WI38 (cell line): ENCODE results near the gene JUNB.
A peak's percentile ranks its signal among the peaks of the same experiment; 100 is the strongest.

Experiments used
- H3K4me3 ChIP-seq: 2 replicates; pipeline ENCODE4 v1.5.1; 2011; ENCODE audit warnings: low read depth, mild to moderate bottlenecking, control low read depth, low read length
- TF ChIP-seq, protein P1 (sequence below): IDR thresholded peaks from 2 replicates; pipeline ENCODE4 v1.5.1; 2012; ENCODE audit warnings: low read depth, mild to moderate bottlenecking, control low read depth, low read length

The JUNB gene

DNA sequence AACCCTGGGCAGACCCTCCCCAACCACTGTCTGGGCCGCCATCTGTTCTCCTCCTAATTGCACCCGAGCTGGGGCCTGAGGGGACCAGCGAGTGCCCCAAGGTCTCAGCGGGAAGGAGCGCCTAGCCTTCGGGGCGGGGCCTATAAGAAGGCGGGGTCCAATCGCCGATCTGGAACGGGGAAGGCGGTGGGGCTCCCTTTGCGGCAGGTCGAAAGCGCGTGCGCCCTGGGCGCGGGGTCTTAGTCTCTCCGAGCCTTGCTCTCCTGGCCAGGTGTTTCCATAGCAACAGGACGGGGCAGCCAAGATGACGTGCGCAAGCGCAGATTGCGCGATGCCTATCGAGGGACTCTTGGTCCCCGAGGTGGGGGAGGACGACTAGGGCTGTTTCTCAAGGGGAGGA lies 49.8 kb downstream of the JUNB start:
- TF ChIP-seq, protein P1, sequence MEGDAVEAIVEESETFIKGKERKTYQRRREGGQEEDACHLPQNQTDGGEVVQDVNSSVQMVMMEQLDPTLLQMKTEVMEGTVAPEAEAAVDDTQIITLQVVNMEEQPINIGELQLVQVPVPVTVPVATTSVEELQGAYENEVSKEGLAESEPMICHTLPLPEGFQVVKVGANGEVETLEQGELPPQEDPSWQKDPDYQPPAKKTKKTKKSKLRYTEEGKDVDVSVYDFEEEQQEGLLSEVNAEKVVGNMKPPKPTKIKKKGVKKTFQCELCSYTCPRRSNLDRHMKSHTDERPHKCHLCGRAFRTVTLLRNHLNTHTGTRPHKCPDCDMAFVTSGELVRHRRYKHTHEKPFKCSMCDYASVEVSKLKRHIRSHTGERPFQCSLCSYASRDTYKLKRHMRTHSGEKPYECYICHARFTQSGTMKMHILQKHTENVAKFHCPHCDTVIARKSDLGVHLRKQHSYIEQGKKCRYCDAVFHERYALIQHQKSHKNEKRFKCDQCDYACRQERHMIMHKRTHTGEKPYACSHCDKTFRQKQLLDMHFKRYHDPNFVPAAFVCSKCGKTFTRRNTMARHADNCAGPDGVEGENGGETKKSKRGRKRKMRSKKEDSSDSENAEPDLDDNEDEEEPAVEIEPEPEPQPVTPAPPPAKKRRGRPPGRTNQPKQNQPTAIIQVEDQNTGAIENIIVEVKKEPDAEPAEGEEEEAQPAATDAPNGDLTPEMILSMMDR, result no peak
- H3K4me3 ChIP-seq, result peak overlapping the region; percentile 12; the same call in 1 of the 2 replicates

DNA sequence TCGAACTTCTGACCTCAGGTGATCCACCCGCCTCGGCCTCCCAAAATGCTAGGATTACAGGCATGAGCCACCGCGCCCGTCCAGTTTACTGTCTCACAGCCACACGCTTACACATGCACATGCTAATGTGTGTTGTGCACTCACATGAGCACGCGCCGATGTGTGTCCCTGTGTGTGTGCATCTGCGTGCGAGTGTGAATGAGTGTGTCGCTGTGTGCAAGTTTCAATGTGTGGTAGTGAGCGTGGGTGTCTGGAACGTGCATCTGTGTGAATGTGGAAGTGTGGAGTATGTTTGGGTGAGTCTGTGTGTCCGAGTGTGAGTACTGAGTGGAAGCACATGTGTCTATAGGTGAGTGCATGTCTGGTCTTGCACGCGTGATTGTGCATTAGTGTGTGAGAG lies 51.2 kb downstream of the JUNB start:
- TF ChIP-seq, protein P1, result no peak
- no peak overlapping the region for H3K4me3 ChIP-seq
